ENCODE data around the gene EXOSC1. TPM values are rescaled to one million over a fixed set of nuclear protein-coding genes. Genes with fewer than 3 reads are reported as not detected.

The EXOSC1 gene, protein sequence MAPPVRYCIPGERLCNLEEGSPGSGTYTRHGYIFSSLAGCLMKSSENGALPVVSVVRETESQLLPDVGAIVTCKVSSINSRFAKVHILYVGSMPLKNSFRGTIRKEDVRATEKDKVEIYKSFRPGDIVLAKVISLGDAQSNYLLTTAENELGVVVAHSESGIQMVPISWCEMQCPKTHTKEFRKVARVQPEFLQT
- total RNA-seq (2014; rRNA removed) (23.0 and 34.7 TPM in 2 replicates), Bru-seq, nascent RNA (percentile 71 among the genes with signal in this experiment), BruChase-seq, experiment 1, labeled RNA remaining after a 6-hour chase (percentile 76 among the genes with signal in this experiment), BruChase-seq, experiment 2, labeled RNA remaining after a 2-hour chase (percentile 77 among the genes with signal in this experiment)
- long read RNA-seq, transcript EXOSC1-211 (2 exons, 2,113 nt) = minor isoform, 5 of 53 reads
- long read RNA-seq, transcript EXOSC1-204 (8 exons, 923 nt) = major isoform, 26 of 53 reads
- long read RNA-seq, partial matches to known transcripts = 10 of 53 reads
- long read RNA-seq, other reads (novel, unspliced or antisense) = 11 of 53 reads

DNA sequence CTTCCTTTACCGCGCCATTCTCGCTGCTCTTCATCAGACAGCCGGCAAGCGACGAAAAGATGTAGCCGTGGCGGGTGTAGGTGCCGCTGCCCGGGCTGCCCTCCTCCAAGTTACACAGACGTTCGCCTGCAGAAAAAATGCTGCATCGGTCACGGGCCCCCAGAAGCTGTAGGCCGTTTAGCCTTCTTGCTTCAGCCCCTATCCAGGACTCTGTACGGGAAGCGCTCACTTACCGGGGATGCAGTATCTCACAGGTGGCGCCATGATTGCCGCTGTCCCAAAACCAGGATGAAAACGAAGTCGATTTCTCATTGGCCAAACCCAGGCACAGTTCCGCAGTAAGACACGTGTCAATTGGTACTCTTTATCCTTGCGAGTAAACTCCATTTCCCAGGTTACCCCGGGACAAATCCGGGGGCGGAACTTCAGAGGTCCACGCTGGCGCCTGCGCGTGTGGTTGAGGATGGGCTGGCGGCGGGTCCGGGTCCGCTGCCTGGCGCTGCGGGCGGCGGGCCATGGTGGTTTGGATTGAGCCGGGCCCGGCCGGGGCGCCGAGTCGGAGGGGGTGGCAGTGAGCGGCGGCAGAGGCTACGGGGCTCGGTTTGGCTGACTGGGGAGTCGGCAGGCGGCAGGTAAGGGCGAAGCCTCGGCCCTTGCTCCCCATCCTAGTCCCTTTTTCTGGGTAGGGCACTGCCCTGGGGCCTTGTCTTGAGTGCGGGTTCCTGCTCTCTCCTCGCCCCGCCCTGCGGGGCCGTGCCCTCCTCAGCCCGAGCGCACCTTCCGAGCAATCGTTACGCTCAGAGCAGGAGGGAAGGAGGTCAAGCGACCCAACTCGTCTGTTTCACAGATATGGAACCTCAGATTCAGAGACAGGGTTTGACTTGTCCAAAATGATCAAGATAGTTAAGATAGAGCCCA is at the start of gene EXOSC1, which contains the start of gene ZDHHC16:
EXOSC1 (minus strand) TSS at position 285 of the 918 bp plus-strand sequence; CDS start at position 264, 21 bp downstream.
ZDHHC16 (plus strand) TSS at position 454 of the 918 bp plus-strand sequence. CDS start 5,501 bp downstream, outside the sequence.
- H3K79me2 ChIP-seq (ENCODE audit: low read length) = peaks cover 61% of the 10 kb centered on the region
- H2AFZ ChIP-seq (ENCODE audit: low read length) = peak within 1 kb of the TSS; percentile 95
- H3F3A ChIP-seq (ENCODE audit: low read length, unreplicated experiment) = no peaks in the 10 kb centered on the region
- TF ChIP-seq EZH2 (IDR thresholded peaks at IDR 0.05; ENCODE audit: low read length, unreplicated experiment) = no peak
- no peak for TF ChIP-seq EZH2phosphoT487 (IDR thresholded peaks at IDR 0.05; ENCODE audit: borderline replicate concordance, low read length)
- TF ChIP-seq, protein P1, sequence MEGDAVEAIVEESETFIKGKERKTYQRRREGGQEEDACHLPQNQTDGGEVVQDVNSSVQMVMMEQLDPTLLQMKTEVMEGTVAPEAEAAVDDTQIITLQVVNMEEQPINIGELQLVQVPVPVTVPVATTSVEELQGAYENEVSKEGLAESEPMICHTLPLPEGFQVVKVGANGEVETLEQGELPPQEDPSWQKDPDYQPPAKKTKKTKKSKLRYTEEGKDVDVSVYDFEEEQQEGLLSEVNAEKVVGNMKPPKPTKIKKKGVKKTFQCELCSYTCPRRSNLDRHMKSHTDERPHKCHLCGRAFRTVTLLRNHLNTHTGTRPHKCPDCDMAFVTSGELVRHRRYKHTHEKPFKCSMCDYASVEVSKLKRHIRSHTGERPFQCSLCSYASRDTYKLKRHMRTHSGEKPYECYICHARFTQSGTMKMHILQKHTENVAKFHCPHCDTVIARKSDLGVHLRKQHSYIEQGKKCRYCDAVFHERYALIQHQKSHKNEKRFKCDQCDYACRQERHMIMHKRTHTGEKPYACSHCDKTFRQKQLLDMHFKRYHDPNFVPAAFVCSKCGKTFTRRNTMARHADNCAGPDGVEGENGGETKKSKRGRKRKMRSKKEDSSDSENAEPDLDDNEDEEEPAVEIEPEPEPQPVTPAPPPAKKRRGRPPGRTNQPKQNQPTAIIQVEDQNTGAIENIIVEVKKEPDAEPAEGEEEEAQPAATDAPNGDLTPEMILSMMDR (conservative IDR thresholded peaks at IDR 0.05; ENCODE audit: low read depth, low read length) = no peak
- no peaks in the 10 kb centered on the region for H4K20me1 ChIP-seq (ENCODE audit: low read length)
- peaks cover 21% of the 10 kb centered on the region for H3K4me1 ChIP-seq (ENCODE audit: insufficient read depth, low read length)
- peak within 1 kb of the TSS; percentile 100 for H3K4me3 ChIP-seq (ENCODE audit: low read length)
- ChIA-PET POLR2A (ENCODE audit: unreplicated experiment) (interaction anchor here (0.5 kb wide), 1 partner anchor 15 kb away, joined by 3 read pairs; no protein-coding TSS in a partner anchor), CTCF (no interaction called here)
- DNase-seq = peak; percentile 94
- no peaks in the 10 kb centered on the region for H3K36me3 ChIP-seq (ENCODE audit: low read depth, low read length)
- intact Hi-C loops (cut with micrococcal nuclease) = loop anchor here (5.0 kb wide), 1 partner anchor 114 kb away; the partner anchor contains the start of gene FRAT2
- peak within 1 kb of the TSS; percentile 93 for H3K4me2 ChIP-seq (ENCODE audit: low read length)
- peak; percentile 97 for ATAC-seq
- H3K27me3 ChIP-seq (ENCODE audit: low read length) = no peaks in the 10 kb centered on the region
- no peaks in the 10 kb centered on the region for H3K9me3 ChIP-seq (ENCODE audit: low read length)
- TSS peak; percentile 70 for BruUV-seq (replicated peaks)
- H3K9me2 ChIP-seq (replicated peaks; ENCODE audit: low read length) = no peaks in the 10 kb centered on the region
- H3K9ac ChIP-seq (ENCODE audit: low read length) = peak within 1 kb of the TSS; percentile 83
- peak within 1 kb of the TSS; percentile 7; the same call in 1 of the 2 replicates for H3K27ac ChIP-seq (ENCODE audit: low read length)

DNA sequence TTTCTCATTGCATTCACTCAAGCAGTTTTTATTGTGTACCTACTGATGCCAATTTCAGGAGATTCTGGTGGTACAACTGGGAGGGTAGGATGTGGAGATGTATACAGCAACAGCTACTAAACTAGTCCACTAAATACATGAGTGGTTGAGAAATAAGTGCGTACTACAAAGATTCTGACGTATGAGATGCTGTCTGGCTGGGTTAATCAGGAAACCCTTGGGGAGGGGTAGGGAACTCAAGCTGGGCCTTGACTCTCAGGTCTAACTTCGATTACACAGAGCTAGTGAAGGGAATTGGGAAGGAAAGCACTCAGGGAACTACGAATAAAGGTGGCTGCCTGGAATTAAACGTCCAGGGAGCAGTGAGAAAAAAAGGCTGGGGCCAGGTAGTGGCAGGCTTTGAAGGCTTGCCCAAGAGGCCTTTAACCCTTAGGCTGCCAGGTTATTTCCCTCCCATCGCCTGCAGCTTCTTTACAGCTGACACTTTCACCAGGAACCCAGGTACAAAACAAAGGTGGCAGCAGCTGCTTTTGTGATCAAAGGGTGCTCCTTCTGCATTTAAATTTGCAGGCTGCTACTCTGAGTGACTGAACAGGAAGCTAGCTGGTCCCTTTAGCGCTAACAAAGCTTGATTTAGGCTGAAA is 49.2 kb upstream of the EXOSC1 start:
- no TSS peak for BruUV-seq (replicated peaks)
- ChIA-PET CTCF (no interaction called here), POLR2A (ENCODE audit: unreplicated experiment) (interaction anchor here (0.5 kb wide), 1 partner anchor 65 kb away, joined by 5 read pairs; no protein-coding TSS in a partner anchor)
- H3F3A ChIP-seq (ENCODE audit: low read length, unreplicated experiment) = no peaks in the 10 kb centered on the region
- no peak for TF ChIP-seq EZH2phosphoT487 (IDR thresholded peaks at IDR 0.05; ENCODE audit: borderline replicate concordance, low read length)
- TF ChIP-seq, protein P1 (conservative IDR thresholded peaks at IDR 0.05; ENCODE audit: low read depth, low read length) = no peak
- TF ChIP-seq EZH2 (IDR thresholded peaks at IDR 0.05; ENCODE audit: low read length, unreplicated experiment) = no peak
- no peaks in the 10 kb centered on the region for H3K27me3 ChIP-seq (ENCODE audit: low read length)
- peaks cover 84% of the 10 kb centered on the region for H3K79me2 ChIP-seq (ENCODE audit: low read length)
- ATAC-seq (no peak), DNase-seq (no peak)
- peaks cover 11% of the 10 kb centered on the region for H3K4me1 ChIP-seq (ENCODE audit: insufficient read depth, low read length)
- H3K36me3 ChIP-seq (ENCODE audit: low read depth, low read length) = no peaks in the 10 kb centered on the region
- H3K9me3 ChIP-seq (ENCODE audit: low read length) = no peaks in the 10 kb centered on the region
- no peak overlapping the region for H3K9ac ChIP-seq (ENCODE audit: low read length)
- peaks cover 26% of the 10 kb centered on the region; the same call in 1 of the 2 replicates for H4K20me1 ChIP-seq (ENCODE audit: low read length)
- H3K27ac ChIP-seq (ENCODE audit: low read length) = no peak overlapping the region
- intact Hi-C loops (cut with micrococcal nuclease) = loop anchor here (5.0 kb wide), 1 partner anchor 33 kb away; no protein-coding TSS in a partner anchor
- H3K4me2 ChIP-seq (ENCODE audit: low read length) = peak overlapping the region; percentile 7; the same call in 1 of the 2 replicates
- H3K9me2 ChIP-seq (replicated peaks; ENCODE audit: low read length) = no peaks in the 10 kb centered on the region
- no peak overlapping the region for H2AFZ ChIP-seq (ENCODE audit: low read length)
- no peak overlapping the region for H3K4me3 ChIP-seq (ENCODE audit: low read length)

Measured in PC-3 (cell line).